Effector CD4-positive, alpha-beta T cell (primary cell): ENCODE results near the gene IGF2.
"Not testable (repeated sequence)": the region's sequence is repeated elsewhere in the genome, so short reads cannot be mapped to it uniquely, and the experiment has no call there.

Source experiments
- DNase-seq: peaks from one replicate; pipeline ENCODE4 v3.0.0-alpha.2; 2020

Gene IGF2

DNA sequence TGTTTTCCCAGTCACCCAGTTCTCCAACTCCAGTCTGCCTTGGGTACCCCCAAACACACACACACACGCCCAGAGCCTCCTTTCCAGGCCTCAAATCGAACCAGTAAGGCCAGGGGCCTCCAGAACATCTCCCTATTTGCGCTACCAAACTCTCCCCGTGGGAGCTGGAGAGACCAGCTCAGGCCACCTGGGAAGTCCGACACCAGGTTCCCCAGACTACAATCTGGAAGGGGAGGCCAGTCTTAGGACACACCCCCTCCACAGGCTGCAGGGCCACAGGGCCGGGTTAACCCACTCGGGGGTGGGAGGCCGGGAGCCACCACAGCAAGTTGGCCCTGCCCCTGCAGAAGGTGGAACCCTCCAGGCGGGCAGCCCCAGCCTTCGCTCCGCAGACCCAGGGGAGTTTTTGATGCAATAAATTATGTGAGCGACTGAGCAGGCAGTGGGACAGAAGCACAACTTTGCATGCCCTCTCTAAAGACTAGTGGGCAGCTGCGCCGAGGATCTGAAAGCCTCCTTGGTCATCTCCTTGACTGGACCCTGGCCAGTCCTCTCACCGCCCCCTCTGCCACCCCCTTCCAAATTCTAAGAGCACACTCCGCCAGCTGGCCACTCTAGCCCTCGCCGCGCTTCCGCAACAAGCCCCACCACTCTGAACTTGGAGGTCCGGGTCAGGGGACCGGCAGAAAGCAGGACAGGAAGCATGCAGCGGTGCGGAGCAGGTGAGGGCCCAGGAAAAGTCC lies 2.8 kb downstream of the IGF2 start:
- no peak for DNase-seq

DNA sequence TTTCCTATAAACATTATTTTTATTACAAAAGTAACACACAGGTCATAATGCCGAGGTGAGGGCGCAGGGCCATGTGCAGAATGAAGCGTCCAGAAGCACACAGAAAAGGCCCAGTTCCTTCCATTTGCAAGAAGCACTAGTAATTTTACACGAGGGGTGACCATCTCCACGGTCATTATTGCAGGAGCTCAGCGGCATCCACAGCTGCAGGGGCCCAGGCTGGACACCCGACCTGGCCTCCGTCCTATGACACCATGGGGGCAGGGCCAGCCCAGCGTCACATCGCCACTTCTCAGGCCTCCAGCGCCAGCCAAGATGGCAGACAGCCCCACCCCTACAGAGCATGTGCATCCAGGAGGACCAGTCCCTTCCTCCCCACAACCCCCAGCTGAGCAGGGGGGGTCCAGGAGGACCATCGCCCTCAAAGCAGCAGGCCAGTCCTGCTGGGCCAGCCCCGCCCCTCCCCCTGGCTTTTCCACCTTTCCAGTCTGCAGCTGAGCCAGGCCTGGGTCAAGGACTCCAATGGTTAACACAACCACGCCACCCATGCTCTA lies 3.5 kb downstream of the IGF2 start:
- no peak for DNase-seq

DNA sequence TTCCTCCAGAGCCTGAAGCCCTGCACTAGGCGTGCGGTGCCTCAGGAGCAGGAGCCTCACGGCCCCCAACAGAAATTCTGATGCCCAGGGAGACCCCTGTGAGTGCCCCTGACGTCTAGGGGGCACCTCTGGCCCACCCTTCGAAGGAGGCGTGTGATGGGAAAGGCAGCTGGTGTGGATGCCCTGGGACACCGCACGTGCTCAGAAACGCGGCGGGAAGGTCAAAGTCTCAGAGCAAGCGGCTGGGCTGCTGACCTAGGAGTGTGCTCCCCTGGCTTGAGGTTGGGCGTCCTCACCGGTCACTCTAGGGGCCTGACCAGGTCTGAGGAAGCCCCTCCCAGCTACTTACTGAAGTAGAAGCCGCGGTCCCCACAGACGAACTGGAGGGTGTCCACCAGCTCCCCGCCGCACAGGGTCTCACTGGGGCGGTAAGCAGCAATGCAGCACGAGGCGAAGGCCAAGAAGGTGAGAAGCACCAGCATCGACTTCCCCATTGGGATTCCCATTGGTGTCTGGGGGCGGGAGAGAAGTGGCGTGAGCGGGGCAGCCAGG lies 4.1 kb downstream of the IGF2 start:
- no peak for DNase-seq

DNA sequence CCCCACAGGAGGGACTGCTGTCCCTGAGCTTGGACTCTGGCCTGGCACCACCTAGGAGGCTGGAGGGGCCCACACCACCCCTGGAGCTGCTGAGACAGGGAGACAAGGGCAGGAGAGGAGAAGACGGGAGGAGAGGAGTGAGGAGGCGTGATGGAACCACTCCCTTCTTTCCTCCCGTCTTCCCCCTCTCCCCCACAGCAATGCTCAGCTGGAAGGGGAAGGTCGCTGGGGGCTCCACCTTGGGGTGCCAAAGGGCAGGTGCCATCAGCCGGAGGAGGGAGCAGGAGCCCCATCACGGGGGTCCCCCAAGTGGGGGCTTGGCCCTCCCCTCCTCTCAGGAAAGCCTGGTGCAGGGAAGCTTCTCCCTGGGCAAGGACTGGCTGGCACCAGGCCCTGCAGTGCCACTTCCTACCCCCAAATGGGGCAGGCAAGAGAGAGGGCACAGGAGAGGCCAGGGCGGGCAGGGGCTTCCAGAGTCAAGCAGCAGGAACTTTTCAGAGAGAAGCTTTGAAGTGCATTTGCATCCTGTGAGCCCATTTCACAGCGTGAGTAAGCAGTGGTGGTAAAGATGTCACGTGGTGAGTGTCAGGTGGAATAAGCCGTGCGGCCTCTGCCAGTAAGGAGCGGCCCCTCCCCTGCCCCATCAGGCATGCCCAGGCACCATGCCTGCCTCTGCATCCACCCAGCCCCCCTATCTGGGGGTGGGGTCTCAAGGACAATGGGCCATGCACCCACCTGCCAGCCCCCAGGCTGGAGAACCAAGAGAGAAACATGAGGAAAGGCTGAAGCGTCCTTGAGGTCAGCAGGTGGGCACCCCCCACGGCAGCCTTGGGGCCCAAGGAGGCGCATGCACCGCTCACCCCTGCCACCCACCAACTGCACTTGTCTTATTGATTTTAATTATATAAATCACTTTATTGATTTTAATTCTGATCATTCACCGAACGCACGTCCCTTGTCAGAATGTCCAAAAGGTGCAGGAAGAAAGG lies 4.9 kb downstream of the IGF2 start:
- DNase-seq = no peak

DNA sequence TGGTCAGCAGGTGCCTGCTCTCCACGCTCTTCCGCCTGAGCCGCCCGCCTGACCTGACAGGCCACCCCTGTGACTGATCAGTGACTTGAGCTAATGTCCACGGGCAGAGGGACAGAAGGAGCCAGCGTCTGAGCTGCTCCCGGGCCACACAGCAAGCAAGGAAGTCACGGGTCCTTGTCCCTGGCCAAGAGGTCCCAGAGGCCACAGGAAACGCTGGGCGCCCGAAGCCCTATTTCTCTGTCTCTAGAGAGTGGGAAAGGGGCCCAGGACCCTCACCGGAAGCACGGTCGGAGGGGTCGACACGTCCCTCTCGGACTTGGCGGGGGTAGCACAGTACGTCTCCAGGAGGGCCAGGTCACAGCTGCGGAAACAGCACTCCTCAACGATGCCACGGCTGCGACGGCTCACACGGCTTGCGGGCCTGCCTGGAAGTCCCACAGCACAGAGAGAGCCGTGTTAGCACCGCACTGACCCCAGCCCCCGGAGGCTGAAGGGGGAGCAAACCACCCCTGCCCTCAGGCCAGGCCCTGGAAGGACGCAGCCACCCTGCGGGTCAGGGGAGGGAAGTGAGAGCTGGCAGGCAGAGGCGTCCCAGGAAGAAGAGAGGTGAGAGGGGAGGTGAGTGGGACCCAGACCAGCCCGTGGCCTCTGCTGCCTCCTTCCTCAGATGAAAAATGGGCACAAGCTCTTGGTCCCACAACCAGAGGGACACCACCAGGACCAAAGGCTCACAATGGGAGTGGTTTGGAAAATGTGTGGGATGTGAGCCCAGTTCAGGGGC lies 5.8 kb downstream of the IGF2 start:
- DNase-seq = no peak

DNA sequence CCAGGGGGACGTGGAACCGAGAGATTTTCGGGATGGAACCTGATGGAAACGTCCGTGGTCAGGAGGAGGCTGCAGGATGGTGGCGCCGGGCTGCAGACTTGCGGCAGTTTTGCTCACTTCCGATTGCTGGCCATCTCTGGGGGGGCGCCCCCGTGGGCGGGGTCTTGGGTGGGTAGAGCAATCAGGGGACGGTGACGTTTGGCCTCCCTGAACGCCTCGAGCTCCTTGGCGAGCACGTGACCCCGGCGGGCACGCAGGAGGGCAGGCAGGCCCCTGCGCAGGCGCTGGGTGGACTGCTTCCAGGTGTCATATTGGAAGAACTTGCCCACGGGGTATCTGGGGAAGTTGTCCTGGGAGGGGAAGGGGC lies 6.3 kb downstream of the IGF2 start:
- no peak for DNase-seq

DNA sequence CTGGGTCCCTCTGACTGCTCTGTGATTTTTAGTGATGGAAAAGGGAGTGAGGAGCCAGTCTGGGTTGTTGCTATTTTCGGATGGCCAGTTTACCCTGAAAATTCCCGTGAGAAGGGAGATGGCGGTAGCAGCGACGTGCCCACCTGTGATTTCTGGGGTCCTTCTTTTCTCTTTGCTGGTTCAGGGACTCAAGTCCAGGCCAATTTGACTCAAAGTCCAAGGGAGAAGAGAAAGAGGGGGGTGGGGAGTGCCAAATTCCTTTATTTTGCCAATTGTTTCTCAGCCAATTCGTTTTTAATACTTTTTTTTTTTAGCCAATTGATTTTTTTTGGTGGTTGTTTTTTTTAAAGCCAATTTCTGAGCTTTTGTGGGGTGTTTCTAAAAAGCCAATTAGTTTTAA lies 6.9 kb downstream of the IGF2 start:
- DNase-seq = no peak

DNA sequence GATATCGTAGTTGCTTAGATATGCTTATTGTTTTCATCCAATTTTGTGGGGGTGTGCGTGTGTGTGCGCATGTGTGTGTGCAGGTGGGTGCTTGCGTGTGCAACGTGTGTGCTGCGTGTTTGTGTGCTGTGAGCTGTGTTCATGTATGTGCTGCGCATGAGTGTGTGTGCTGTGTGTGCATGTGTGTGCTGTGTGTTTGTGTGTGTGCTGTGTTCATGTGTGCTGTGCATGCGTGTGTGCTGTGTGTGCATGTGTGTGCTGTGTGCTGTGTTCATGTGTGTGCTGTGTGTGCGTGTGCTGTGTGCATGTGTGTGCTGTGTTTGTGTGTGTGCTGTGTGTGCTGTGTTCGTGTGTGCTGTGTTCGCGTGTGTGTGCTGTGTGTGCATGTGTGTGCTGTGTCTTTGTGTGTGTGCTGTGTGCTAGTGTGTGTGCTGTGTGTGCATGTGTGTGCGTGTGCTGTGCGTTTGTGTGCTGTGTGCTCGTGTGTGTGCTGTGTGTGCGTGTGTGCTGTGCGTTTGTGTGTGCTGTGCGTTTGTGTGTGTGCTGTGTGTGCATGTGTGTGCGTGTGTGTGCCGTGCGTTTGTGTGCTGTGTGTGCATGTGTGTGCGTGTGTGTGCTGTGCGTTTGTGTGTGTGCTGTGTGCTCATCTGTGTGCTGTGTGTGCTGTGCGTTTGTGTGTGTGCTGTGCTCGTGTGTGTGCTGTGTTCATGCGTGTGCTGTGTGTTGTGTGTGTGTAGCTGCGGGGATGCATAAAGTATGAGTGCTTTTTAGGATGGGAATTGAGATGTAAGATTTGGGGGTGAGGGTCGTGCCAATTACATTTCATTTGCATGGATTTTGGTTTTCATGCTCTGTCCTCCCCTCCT lies 7.6 kb downstream of the IGF2 start:
- no peak for DNase-seq

DNA sequence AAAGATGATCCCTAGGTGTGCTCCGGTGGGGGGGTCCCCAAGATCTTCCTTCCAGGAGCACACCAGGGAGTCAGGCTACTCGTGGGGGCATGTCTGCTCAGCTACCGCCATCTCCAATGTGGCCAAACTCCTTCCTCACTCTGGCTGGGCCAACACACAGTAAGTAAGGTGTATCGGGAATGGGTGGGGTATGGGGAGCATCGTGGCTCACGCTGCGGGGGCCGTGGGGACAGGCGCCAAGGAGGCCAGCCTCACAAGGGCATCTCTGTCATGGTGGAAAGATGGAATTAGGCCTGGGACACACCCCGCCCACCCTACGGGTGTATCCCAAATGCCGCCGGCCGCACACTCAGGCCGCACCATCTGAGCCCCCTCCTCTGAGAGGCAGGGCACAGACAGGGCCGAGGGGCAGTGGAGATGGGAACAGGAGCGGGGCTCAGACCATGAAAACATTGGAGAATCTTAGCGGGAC lies 8.3 kb downstream of the IGF2 start:
- no peak for DNase-seq

DNA sequence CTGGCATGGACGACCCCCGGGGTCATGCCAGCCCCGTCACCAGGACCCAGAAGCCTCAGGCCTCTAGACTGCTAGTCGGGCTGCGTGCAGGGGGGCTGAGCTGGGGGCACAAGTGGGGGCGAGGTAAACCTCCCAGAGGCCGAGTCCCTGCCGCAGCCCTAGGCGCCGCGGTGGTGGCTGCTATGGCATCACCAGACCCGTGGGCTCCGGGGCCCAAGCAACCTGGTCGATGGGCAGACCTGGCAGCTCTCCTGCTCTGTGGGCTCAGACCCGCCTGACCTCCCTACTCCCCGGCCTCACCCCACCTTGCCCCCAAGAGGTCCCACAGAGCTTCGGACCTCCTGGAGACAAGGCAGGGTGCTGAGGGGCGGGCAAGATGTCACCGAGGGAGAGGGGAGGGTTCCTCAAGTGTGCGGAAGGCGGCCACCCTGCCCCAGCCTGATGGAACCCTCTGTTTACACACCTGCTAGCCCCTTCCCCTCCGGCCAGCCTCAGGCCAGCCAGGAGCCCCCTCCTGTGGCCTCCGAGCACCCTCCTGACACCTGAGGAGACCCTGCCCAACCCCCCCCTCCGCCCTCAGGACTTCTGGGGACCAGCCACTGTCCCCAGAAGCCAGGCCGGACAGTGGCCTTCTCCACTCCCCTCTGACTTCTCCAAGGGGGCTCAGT lies 9.4 kb downstream of the IGF2 start:
- no peak for DNase-seq

DNA sequence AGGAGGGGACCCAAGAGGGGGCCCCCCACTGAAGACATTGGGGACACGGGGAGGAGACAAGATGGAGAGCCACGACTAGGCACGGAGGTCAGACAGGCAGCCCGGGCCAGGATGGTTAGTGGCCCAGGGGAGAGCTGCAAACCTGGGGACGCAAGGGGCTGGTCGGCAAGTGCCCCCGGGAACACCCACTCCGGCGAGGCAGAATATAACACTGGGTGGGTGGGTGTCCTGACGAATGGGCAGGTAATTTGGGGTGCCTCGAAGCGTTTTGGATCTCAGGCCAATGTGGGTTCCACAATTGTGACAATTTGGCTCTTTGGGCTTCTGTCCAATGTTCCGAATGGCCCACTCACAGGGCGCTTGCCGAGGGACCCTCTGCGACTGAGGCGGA lies 9.9 kb downstream of the IGF2 start:
- no peak for DNase-seq

DNA sequence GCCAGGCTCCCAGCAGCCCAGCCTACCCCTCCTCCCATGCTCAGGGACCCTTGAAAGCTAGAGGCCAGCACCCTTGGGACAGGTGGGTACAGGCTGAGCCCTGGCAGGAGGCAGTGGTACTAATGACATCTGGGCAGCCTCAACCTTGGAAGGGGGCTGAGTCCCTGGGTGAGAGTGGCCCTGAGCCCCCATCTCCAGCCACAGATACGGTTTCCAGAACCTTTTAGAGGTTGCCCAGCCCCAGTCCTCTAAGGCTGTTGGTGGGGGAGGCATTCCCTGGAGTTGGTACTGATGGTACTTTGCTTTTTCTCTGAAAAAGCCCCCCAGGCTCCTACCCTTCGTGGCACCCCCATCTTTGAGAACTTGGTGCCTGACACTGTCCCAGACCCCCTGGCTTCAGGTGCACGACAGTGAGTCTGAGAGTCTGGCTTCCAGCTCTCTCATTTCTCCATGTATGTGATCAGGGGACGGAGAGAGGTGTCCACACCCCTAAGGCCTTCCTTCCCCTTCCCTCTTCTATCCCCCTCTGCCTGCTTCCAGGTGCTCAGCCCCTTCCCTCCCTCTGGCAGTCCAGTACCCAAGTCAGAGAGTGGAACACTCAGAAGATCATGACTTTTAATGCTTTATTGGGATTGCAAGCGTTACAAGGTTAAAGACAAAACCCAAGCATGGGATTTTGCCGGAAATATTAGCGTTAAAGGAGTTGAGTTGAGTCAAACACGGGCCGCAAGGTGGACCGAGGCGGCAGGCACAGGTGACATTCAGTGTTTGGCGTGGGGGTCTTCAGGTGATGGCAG lies 10.5 kb downstream of the IGF2 start:
- no peak for DNase-seq

DNA sequence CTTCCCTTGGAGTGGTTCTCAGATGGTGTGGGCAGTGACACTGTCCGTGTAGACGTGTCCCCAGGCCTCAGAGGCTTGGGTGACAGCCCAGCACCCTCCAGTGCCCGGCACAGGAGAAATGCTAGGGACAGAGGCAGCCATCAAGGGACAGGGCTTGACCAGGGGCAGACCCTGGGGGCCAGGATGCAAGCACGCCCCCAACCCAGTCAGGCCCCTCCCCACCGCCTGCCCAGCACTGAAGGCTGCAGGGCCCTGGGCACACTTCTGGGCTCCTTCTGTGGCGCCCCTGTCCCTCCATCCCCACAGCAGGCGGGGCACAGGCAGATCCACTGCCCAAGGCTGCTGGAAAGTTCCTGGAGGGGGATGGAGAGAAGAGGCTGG lies 11.1 kb downstream of the IGF2 start:
- DNase-seq = no peak

DNA sequence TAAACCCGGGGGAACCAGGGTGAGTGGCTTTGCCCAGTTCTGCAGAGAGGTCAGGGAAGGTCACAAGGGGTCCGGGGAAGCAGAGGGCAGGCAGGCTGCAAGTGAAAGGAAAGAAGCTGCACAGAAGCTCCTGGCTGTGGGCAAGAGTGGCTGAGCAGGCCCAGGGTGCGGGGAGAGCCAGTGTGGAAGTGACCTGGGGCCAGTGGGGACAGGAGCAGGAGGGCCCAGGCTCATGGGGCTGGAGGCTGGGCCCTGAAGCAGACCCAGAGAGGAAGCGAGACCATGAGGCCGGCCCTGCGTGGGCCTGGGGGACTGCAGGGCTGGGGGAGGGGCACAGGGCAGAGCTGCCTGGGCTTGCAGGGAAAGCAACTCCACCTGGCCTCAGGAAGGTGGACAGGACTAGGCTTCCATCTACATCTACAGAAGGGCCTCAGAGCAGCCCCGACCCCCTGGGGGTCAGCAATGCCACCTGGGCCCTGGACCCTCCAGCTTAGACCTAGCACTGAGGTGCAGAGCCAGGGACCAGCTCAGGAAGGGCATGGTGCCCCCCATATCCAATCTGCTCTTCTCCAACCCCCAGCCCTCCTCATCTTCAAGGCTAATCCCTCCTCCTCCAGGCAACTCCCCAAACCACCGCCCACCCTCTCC lies 11.6 kb downstream of the IGF2 start:
- DNase-seq = no peak

DNA sequence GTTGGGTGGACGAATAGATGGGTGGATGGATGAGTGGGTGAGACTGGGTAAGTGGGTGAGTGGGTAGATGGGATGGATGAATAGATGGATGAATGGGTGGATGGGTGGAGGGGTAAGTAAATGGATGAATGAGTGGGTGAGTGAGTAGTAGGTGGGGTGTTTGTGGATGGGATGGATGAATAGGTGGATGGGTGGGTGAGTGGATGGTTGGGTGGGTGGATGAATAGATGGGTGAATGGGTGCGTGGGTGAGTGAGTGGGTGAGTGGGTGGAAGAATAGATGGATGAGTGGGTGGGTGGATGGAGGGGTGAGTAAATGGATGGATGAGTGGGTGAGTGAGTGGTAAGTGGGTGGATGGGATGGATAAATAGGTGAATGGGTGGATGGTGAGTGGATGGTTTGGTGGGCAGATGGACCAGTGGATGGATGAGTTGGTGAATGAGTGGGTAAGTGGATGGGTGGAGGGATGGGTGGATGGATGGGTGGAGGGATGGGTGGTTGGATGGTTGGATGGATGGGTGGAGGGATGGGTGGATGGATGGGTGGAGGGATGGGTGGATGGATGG lies 12.6 kb downstream of the IGF2 start:
- no peak for DNase-seq

DNA sequence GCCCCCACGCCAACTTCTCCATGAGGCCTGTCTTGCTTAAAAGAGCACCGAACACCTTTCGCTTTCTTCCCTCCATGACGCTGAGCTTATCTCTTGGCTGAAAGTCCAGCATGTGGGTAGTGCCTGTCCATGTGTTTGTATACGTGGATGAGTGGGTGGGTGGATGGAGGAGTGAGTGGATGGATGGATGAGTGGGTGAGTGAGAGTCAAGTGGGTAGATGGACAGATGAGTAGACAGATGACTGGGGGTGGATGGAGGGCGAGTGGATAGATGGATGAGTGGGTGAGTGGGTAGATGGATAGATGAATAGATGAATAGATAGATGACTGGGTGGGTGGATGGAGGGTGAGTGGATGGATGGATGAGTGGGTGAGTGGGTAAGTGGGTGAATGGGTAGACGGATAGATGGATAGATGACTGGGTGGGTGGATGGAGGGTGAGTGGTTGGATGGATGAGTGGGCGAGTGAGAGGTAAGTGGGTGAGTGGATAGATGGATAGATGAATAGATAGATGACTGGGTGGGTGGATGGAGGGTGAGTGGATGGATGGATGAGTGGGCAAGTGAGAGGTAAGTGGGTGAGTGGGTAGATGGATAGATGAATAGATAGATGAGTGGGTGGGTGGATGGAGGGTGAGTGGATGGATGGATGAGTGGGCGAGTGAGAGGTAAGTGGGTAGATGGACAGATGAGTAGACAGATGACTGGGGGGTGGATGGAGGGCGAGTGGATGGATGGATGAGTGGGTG lies 14.3 kb downstream of the IGF2 start:
- not testable (repeated sequence) for DNase-seq

DNA sequence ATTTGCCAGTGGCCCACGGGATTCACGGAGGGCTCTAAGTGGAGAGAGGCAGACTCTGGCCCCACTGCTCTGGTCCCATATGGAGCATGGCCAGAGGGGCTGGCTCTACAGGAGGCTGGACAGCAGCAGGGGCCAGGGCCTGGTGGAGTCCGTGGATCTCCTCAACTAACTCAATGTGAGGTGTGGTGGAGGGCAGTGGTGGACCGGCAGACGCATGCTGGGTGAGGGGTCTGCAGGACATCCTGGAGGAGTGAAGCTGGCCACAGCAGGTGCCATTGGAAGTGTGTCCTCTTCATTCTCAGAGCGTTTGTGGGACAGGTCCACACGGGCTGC lies 15.6 kb downstream of the IGF2 start:
- DNase-seq = no peak

DNA sequence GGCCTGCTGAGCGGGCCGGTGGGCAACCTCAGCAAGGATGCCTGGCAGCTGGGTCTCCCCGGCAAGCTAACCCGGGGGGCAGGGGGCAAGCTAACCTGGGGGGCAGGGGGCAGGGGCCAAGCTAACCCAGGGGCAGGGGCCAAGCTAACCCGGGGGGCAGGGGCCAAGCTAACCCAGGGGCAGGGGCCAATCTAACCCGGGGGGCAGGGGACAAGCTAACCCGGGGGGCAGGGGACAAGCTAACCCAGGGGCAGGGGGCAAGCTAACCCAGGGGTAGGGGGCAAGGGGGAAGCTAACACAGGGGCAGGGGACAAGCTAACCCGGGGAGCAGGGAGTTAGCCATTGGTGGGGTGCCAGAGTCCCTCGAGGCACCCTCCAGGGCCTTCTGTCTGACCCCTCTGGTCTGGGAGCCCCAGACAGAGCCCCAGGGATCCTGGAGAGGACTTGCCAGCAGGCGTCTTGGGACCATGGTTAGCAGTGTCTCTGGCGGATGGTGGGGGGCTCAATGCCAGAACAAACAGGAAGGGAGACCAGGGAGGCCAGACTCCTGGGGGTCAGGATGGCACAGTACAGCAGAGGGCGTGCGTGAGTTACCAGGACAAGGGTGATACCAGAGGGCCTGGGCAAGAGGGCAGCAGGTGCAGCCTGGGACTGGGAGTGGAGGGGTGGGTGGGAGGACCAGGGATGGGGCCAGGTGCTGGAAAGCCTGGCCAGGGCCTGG lies 16.1 kb downstream of the IGF2 start:
- no peak for DNase-seq
